GM20000 (cell line): ENCODE results near the gene SLC29A2.
"Not testable (repeated sequence)": the region's sequence is repeated elsewhere in the genome, so short reads cannot be mapped to it uniquely, and the experiment has no call there.

Experiments used
- DNase-seq: peaks from one replicate; pipeline ENCODE4 v3.0.0; 2012; ENCODE audit warnings: low spot score
- TF ChIP-seq, protein P1 (sequence below): IDR thresholded peaks from 2 replicates; pipeline ENCODE4 v1.5.1; 2012; ENCODE audit warnings: mild to moderate bottlenecking, control low read depth; ENCODE audit errors: extremely low read depth, missing control alignments

The SLC29A2 gene

DNA sequence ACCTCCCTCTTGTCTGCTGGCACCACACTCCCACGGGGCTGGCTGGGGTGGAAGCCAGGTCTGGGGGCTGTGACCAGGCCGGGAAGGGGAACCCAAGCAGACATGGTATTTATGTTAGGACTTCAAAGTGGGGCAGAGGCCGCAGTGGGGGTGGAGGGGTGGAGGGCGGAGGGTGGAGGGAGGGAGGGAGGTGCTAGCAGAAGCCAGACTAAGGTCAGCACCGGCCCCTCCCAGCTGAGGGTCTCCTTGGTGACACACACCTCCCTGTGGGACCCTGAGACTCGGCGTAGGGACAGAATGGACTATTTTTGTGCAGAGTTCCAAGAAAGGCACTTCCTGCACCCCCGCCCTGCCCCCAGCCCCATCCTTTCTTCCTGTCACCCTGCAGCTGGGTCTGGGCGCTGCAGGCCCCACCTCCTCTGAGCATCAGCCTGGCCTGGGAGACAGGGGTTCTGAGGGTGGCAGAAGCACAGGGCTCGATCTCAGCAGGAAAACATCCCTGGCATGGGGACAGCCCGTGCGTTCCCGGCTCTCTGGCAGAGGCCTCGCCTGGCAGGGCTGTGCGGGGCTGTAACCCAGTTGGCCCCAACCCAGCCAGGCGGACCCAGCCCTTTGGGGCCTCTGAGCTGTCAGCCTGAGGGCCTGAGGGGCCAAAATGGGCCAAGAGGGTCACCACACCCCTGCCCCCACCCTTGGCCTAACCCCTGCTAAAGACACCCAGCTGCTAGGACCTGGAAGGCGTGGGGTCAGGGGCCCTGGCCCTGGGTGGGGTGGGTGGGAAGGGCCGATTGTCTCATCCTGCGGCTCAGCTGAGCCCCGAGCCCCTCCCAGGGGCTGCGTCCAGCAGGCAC is 45.1 kb downstream of the SLC29A2 start:
- no peak for DNase-seq

DNA sequence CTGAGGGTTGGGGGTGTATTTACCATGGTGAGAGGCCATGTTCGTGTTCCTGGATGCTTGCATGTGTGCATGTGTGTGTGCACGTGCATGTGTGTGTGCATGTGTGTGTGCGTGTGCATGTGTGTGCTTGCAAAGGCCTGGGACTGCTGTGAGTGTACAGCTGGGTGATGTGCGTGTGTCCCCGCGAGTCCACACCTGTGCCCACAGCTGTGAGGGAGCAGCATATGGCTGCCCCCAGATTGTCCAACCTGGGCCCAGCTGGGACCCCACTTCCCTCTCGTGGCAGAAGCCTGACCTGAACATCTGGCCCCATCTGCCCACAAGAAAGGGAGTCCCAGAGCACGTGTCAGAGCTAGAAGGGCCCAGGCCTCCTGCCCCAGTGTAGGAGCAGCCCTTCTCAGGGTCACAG is 46.3 kb downstream of the SLC29A2 start:
- TF ChIP-seq, protein P1, sequence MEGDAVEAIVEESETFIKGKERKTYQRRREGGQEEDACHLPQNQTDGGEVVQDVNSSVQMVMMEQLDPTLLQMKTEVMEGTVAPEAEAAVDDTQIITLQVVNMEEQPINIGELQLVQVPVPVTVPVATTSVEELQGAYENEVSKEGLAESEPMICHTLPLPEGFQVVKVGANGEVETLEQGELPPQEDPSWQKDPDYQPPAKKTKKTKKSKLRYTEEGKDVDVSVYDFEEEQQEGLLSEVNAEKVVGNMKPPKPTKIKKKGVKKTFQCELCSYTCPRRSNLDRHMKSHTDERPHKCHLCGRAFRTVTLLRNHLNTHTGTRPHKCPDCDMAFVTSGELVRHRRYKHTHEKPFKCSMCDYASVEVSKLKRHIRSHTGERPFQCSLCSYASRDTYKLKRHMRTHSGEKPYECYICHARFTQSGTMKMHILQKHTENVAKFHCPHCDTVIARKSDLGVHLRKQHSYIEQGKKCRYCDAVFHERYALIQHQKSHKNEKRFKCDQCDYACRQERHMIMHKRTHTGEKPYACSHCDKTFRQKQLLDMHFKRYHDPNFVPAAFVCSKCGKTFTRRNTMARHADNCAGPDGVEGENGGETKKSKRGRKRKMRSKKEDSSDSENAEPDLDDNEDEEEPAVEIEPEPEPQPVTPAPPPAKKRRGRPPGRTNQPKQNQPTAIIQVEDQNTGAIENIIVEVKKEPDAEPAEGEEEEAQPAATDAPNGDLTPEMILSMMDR = no peak
- DNase-seq = no peak

More for the DNA sequence above, 45.1 kb downstream of the SLC29A2 start:
- TF ChIP-seq, protein P1 = no peak

DNA sequence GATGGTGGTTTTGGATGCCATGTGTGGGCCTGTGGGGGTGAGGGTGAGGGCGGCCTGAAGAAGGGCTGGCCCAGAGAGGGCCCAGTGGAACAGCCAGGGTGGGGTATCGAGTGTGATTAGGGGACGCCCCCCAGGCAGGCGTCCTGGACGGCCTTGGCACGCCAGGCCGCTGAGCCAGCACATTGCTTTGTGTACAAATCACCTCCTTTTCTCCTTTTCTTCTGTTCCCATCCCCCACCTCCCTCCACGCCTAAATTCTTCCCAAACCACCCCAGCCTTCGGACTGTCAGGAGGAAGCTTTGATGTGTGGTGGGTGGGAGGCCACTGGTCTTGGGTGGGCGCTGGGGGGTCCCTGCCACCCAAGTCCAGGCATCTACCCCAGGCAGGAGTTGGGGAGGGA is 46.9 kb downstream of the SLC29A2 start:
- TF ChIP-seq, protein P1 = no peak
- DNase-seq = no peak

DNA sequence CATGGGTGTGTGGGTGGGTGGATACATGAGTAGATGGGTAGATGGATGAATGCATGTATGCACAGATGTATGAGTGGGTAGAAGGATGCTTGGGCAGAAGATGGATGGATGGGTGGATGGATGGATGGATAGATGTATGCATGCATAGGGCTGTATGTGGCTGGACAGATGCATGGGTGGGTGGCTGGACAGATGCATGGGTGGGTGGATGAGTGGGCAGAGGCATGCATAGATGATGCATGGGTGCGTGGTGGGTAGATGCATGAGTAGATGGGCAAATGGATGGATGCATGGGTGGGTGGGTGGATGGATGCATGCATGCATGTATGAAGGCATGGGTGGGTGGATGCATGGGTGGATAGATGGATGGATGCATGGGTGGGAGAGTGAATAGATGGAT is 47.9 kb downstream of the SLC29A2 start:
- no peak for DNase-seq
- TF ChIP-seq, protein P1 = no peak

- no peak for DNase-seq
- TF ChIP-seq, protein P1 = no peak
Observed at GRCh38 chr11:66322732-66323427, 48.7 kb downstream of the SLC29A2 start.

GRCh38 chr11:66321606-66322005 is 50.0 kb downstream of the SLC29A2 start:
- TF ChIP-seq, protein P1 = no peak

DNA sequence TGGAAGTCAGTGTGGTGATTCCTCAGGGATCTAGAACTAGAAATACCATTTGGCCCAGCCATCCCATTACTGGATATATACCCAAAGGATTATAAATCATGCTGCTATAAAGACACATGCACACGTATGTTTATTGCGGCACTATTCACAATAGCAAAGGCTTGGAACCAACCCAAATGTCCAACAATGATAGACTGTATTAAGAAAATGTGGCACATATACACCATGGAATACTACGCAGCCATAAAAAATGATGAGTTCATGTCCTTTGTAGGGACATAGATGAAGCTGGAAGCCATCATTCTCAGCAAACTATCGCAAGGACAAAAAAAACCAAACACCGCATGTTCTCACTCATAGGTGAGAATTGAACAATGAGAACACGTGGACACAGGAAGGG is 50.8 kb downstream of the SLC29A2 start:
- not testable (repeated sequence) for DNase-seq

More at GRCh38 chr11:66321606-66322005, 50.0 kb downstream of the SLC29A2 start:
- DNase-seq = no peak

DNA sequence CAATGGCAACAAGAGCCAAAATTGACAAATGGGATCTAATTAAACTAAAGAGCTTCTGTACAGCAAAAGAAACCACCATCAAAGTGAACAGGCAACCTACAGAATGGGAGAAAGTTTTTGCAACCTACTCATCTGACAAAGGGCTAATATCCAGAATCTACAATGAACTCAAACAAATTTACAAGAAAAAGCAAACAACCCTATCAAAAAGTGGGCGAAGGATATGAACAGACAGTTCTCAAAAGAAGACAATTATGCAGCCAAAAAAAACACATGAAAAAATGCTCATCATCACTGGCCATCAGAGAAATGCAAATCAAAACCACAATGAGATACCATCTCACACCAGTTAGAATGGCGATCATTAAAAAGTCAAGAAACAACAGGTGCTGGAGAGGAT is 51.3 kb downstream of the SLC29A2 start:
- DNase-seq = not testable (repeated sequence)
